Thyroid gland (tissue), 4 donors: Measurements from ENCODE around the gene SLC35F3. TPM values are rescaled to one million over a fixed set of nuclear protein-coding genes. Genes with fewer than 3 reads are reported as not detected.

Experiments used
- DNase-seq, 2 donors: peaks; one replicate each; pipeline ENCODE4 v3.0.0-alpha.2; 2019
- H3K27ac ChIP-seq, 3 donors: fragments of 200-600 bp; sonication (generic); 1 replicate in 2 of 3; 2 replicates in 1 of 3; pipeline ENCODE4 v1.5.1; 2016 to 2019; ENCODE audit warnings: mild to moderate bottlenecking in 1 of 3, moderate library complexity in 1 of 3
- H3K27me3 ChIP-seq: fragments of 200-600 bp; sonication (generic); one replicate; pipeline ENCODE4 v1.5.1; 2019
- H3K36me3 ChIP-seq, 2 donors: fragments of 200-600 bp; sonication (generic); one replicate each; pipeline ENCODE4 v1.5.1; 2016 to 2019
- H3K4me1 ChIP-seq, 2 donors: fragments of 200-600 bp; sonication (generic); one replicate each; pipeline ENCODE4 v1.5.1; 2017 to 2019
- H3K4me3 ChIP-seq, 3 donors: fragments of 200-600 bp; sonication (generic); replicated peaks in 1 of 3; 1 replicate in 2 of 3; 2 replicates in 1 of 3; pipeline ENCODE4 v1.5.1; 2016; ENCODE audit warnings: mild to moderate bottlenecking in 1 of 3
- H3K9me3 ChIP-seq: fragments of 200-600 bp; sonication (generic); one replicate; pipeline ENCODE4 v1.5.1; 2017
- POLR2A ChIP-seq, 2 donors: fragments of 450-650 bp; IDR thresholded peaks; one replicate each; pipeline ENCODE4 v1.6.1; 2017; ENCODE audit warnings: antibody characterized with exemption in 2 of 2, mild to moderate bottlenecking in 2 of 2, moderate library complexity in 1 of 2
- WGBS, 2 donors: methylation state at CpG; one replicate each; pipeline ENCODE4 v1.1.5; 2017; 5-methylcytosine and 5-hydroxymethylcytosine counted together
- intact Hi-C: fragments of 100-400 bp; cut with DNase I; formaldehyde crosslinking; loops from one replicate; pipeline ENCODE4 v1.15.1; 2023
- total RNA-seq, 4 donors: library from RNA; depleted of rRNA; stranded (reverse); fragments of >200 nt; gene quantifications; one replicate each; pipeline ENCODE4 v1.2.3, GENCODE V29; 2016
- TF ChIP-seq, protein P1 (sequence below), 6 experiments: fragments of 200-600 bp in 3 of 6; fragments of 450-650 bp in 3 of 6; sonication (generic) in 3 of 6; IDR thresholded peaks; one replicate each; pipeline ENCODE4 v1.5.1; 2016 to 2019; ENCODE audit warnings: antibody characterized with exemption in 6 of 6, mild to moderate bottlenecking in 2 of 6, inconsistent platforms in 1 of 6, moderate library complexity in 1 of 6

The SLC35F3 gene
- total RNA-seq, 4 donors from 2014 or later = 0.89 to 1.9 (median 1.5) TPM; not detected in 1

DNA sequence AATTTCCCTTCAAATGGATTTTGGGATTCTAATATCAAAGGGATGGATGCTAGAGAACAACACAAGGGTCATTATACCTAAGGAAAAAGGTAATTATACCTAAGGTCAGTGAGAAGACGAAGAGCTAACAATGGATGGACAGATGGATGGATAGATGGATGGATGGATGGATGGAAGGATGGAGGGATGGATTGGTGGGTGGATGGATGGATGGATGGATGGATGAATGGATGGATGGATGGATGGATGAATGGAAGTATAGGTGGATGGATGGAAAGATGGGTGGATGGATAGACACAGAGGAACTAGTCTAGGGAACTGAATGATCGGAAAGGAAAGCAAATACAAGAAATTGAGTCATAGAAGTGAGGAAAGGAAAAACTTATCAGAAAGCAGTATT is 34.0 kb downstream of the SLC35F3 start:
- intact Hi-C loops = no loop called here
- H3K4me3 ChIP-seq = no peak overlapping the region
- no peaks in the 10 kb centered on the region for H3K27me3 ChIP-seq
- 86 to 91% methylated on average over 2 of the region's 2 CpGs for WGBS, 2 donors
- TF ChIP-seq, protein P1, sequence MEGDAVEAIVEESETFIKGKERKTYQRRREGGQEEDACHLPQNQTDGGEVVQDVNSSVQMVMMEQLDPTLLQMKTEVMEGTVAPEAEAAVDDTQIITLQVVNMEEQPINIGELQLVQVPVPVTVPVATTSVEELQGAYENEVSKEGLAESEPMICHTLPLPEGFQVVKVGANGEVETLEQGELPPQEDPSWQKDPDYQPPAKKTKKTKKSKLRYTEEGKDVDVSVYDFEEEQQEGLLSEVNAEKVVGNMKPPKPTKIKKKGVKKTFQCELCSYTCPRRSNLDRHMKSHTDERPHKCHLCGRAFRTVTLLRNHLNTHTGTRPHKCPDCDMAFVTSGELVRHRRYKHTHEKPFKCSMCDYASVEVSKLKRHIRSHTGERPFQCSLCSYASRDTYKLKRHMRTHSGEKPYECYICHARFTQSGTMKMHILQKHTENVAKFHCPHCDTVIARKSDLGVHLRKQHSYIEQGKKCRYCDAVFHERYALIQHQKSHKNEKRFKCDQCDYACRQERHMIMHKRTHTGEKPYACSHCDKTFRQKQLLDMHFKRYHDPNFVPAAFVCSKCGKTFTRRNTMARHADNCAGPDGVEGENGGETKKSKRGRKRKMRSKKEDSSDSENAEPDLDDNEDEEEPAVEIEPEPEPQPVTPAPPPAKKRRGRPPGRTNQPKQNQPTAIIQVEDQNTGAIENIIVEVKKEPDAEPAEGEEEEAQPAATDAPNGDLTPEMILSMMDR (IDR thresholded peaks at IDR 0.05) = no peak
- no peak for TF ChIP-seq POLR2A (IDR thresholded peaks at IDR 0.05)
- no peaks in the 10 kb centered on the region for H3K4me1 ChIP-seq
- no peak for DNase-seq
- H3K9me3 ChIP-seq = no peaks in the 10 kb centered on the region
- H3K36me3 ChIP-seq = no peaks in the 10 kb centered on the region
- H3K27ac ChIP-seq = no peak overlapping the region

DNA sequence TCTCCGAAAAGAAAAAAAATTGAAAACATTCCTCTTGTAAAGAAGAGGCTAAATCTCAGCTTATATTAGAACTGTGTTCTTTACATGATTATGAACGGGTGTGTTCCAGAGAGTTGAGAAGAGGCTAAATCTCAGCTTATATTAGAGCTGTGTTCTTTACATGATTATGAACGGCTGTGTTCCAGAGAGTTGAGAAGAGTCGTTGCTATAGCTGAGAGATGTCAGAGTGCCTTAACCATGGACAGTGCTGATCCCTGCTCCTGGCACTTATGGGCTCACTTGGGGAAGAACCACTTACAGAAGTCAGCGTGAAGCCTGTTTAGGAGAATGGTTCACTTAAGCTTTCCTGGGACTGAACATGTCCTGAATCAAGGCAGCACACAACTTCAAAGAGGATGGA is 35.0 kb downstream of the SLC35F3 start:
- Histone ChIP-seq H3K27me3 (no peaks in the 10 kb centered on the region), H3K4me1 (peaks cover 0 to under 1% of the 10 kb centered on the region in 2 donors), H3K27ac (no peak overlapping the region), H3K4me3 (no peak overlapping the region), H3K9me3 (no peaks in the 10 kb centered on the region), H3K36me3 (no peaks in the 10 kb centered on the region)
- no peak for DNase-seq
- intact Hi-C loops = no loop called here
- no peak for TF ChIP-seq POLR2A (IDR thresholded peaks at IDR 0.05)
- TF ChIP-seq, protein P1 (IDR thresholded peaks at IDR 0.05) = no peak
- WGBS, 2 donors = 59 to 60% methylated on average over 5 of the region's 5 CpGs

DNA sequence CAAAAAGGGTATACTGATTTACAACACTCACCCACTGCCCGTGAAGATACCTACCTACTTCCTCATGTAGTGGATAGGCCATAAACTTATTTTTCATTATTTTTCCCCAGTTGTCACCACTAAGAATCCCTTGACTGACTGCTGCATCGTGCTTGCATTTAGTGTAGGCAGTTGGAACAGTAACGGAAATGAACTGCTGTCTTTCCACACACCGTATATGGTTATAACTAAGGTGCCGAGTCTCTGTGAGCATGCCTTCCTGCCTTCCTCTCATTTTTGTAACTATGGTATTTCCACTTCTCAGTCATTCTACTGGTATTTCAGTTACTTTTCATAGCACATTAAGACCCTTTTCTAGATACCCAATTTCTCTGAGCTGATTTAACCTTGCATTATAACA is 36.4 kb downstream of the SLC35F3 start:
- intact Hi-C loops = no loop called here
- DNase-seq = no peak
- no peak overlapping the region for H3K27ac ChIP-seq
- WGBS, 2 donors = 88 to 91% methylated on average over 5 of the region's 5 CpGs
- H3K27me3 ChIP-seq = no peaks in the 10 kb centered on the region
- no peaks in the 10 kb centered on the region for H3K36me3 ChIP-seq
- TF ChIP-seq, protein P1 (IDR thresholded peaks at IDR 0.05) = no peak
- no peak for TF ChIP-seq POLR2A (IDR thresholded peaks at IDR 0.05)
- H3K9me3 ChIP-seq = no peaks in the 10 kb centered on the region
- no peak overlapping the region for H3K4me3 ChIP-seq
- peaks cover 0 to 12% of the 10 kb centered on the region in 2 donors for H3K4me1 ChIP-seq

DNA sequence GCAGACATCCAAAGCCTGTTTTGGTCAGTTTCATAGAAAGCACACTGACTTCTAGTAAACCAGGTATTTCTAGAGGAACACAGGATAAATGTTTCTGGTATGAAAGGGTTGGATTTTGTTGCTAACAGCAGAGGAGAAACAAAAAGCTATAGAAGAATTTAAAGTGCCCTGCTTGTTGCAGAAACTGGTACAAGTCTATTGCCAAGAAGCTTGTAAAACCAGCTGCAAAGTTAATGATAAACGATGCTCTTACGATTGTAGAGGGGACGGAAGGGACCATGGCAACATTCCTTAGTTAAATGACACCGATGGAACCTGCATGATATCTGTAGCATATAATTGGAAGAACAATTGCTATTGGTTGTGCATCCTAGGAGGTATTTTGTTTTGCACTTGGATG is 40.1 kb downstream of the SLC35F3 start:
- Histone ChIP-seq H3K36me3 (no peaks in the 10 kb centered on the region), H3K4me3 (no peak overlapping the region), H3K9me3 (no peaks in the 10 kb centered on the region), H3K4me1 (peaks cover 5 to 16% of the 10 kb centered on the region in 2 donors), H3K27ac (peak overlapping the region in 1 of 3 donors; percentile 74), H3K27me3 (no peaks in the 10 kb centered on the region)
- no peak for DNase-seq
- WGBS, 2 donors = 39 to 42% methylated on average over 4 of the region's 4 CpGs
- intact Hi-C loops = no loop called here
- TF ChIP-seq POLR2A (IDR thresholded peaks at IDR 0.05) = no peak
- TF ChIP-seq, protein P1 (IDR thresholded peaks at IDR 0.05) = no peak

DNA sequence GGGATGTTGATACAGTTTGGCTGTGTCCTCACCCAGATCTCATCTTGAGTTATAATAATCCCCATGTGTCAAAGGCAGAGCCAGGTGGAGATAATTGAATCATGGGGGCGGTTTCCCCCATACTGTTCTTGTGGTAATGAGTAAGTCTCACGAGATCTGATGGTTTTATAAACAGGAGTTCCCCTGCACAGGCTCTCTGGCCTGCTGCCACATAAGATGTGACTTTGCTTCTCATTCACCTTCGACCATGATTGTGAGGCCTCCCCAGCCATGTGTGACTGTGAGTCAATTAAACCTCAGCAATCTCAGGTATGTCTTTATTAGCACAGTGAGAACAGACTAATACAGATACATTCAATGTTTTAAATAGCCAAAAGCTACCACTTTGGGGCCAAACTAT is 41.1 kb downstream of the SLC35F3 start:
- Histone ChIP-seq H3K27me3 (no peaks in the 10 kb centered on the region), H3K4me3 (no peak overlapping the region), H3K4me1 (peaks cover 5 to 16% of the 10 kb centered on the region in 2 donors), H3K36me3 (no peaks in the 10 kb centered on the region), H3K9me3 (no peaks in the 10 kb centered on the region), H3K27ac (peak overlapping the region; percentile 8 to 74 (median 63))
- peak; percentile 87 for DNase-seq
- TF ChIP-seq, protein P1 (IDR thresholded peaks at IDR 0.05) = no peak
- no peak for TF ChIP-seq POLR2A (IDR thresholded peaks at IDR 0.05)
- intact Hi-C loops = no loop called here
- 30 to 34% methylated on average over 3 of the region's 3 CpGs for WGBS, 2 donors
